Measurements from ENCODE around the gene XXYLT1.

- no peak for TF ChIP-seq CTCF (IDR thresholded peaks at IDR 0.05; ENCODE audit: low read depth, low read length, poor library complexity, severe bottlenecking)
- TF ChIP-seq EZH2phosphoT487 (IDR thresholded peaks at IDR 0.05; ENCODE audit: borderline replicate concordance, low read length) = no peak
Observed at GRCh38 chr3:195159117-195159813, 111.7 kb downstream of the XXYLT1 start.

Data from DOHH2 (cell line).